Activated CD4-positive, alpha-beta T cell treated with anti-CD3 and anti-CD28 coated beads, Interleukin-10, Interleukin-2, amounts not matched to agents 100 ng/mL and 50 ng/mL, durations not matched to agents 16 hours and 8 hours (primary cell): ENCODE data around the gene CROCC.

ENCODE experiments used
- DNase-seq: peaks from one replicate; pipeline ENCODE4 v3.0.0-alpha.2; 2020

The CROCC gene

GRCh38 chr1:17017435-17017834, 95.7 kb downstream of the CROCC start:
- no peak for DNase-seq

GRCh38 chr1:17018849-17019248, 97.1 kb downstream of the CROCC start:
- no peak for DNase-seq

- DNase-seq: no peak
These were observed 98.8 kb downstream of the CROCC start for GRCh38 chr1:17020502-17020901.

GRCh38 chr1:17021896-17022295, 100.2 kb downstream of the CROCC start:
- DNase-seq: no peak
